ENCODE measurements around the gene MASP1.

- TF ChIP-seq CTCF (IDR thresholded peaks at IDR 0.05) (no peak), POLR2A (IDR thresholded peaks at IDR 0.05) (no peak)
Measured at GRCh38 chr3:187252311-187252710, 39.2 kb downstream of the MASP1 start.

Data from lower leg skin (tissue), 3 donors.